ENCODE data around the gene KCNA4.

DNA sequence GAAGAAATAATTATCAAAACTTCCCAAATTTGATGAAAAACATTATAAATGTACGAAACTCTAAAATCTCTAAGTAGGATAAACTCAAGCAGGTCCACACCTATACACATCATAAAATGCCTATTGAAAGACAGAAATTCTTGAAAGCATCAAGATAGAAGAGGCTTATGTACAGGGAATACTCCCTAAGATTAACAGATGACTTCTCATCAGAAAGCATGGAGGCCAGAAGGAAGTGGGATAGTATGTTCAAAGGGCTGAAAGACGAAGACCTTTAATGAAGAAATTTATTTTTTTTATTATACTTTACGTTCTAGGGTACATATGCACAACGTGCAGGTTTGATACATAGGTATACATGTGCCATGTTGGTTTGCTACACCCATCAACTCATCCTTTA is 45.3 kb upstream of the KCNA4 start:
- TF ChIP-seq, protein P1, sequence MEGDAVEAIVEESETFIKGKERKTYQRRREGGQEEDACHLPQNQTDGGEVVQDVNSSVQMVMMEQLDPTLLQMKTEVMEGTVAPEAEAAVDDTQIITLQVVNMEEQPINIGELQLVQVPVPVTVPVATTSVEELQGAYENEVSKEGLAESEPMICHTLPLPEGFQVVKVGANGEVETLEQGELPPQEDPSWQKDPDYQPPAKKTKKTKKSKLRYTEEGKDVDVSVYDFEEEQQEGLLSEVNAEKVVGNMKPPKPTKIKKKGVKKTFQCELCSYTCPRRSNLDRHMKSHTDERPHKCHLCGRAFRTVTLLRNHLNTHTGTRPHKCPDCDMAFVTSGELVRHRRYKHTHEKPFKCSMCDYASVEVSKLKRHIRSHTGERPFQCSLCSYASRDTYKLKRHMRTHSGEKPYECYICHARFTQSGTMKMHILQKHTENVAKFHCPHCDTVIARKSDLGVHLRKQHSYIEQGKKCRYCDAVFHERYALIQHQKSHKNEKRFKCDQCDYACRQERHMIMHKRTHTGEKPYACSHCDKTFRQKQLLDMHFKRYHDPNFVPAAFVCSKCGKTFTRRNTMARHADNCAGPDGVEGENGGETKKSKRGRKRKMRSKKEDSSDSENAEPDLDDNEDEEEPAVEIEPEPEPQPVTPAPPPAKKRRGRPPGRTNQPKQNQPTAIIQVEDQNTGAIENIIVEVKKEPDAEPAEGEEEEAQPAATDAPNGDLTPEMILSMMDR (IDR thresholded peaks at IDR 0.05) = no peak
- TF ChIP-seq POLR2A (IDR thresholded peaks at IDR 0.05) = no peak
